OCI-LY7 (cell line): Measurements from ENCODE around the gene CCNI.
A peak's percentile ranks its signal among the peaks of the same experiment; 100 is the strongest.

Experiments used
- EZH2phosphoT487 ChIP-seq: fragments of 200-600 bp; sonication (generic); IDR thresholded peaks from 2 replicates; pipeline ENCODE4 v1.6.1; 2018; ENCODE audit warnings: low read depth, borderline replicate concordance, mild to moderate bottlenecking, mixed run types, antibody characterized with exemption, low read length, moderate library complexity, mixed read lengths
- TF ChIP-seq, protein P1 (sequence below): fragments of 200-600 bp; sonication (generic); conservative IDR thresholded peaks from 2 replicates; pipeline ENCODE4 v1.5.1; 2014; ENCODE audit warnings: mild to moderate bottlenecking, antibody characterized with exemption, low read length, moderate library complexity, mixed read lengths

DNA sequence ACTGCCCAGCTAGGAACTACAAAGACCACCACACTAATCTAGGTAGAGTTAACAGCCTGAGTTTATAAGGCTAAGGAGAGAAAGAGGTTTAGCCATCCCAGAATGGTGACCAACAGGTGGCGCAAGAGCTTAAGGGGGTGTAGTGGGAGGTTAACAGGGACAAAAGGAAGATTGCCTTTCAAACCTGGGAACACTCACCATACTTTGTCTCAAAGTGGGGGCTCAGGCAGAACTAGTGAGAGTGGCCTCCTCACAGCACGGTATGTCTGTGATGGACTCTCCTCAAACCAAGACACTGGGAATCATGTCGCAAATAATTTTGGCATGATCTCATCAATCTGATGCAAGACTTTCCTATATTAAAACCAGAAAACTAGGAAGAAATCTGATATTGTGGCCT is 23.4 kb downstream of the CCNI start:
- TF ChIP-seq, protein P1, sequence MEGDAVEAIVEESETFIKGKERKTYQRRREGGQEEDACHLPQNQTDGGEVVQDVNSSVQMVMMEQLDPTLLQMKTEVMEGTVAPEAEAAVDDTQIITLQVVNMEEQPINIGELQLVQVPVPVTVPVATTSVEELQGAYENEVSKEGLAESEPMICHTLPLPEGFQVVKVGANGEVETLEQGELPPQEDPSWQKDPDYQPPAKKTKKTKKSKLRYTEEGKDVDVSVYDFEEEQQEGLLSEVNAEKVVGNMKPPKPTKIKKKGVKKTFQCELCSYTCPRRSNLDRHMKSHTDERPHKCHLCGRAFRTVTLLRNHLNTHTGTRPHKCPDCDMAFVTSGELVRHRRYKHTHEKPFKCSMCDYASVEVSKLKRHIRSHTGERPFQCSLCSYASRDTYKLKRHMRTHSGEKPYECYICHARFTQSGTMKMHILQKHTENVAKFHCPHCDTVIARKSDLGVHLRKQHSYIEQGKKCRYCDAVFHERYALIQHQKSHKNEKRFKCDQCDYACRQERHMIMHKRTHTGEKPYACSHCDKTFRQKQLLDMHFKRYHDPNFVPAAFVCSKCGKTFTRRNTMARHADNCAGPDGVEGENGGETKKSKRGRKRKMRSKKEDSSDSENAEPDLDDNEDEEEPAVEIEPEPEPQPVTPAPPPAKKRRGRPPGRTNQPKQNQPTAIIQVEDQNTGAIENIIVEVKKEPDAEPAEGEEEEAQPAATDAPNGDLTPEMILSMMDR = peak; percentile 90
- TF ChIP-seq EZH2phosphoT487 = no peak
